DOHH2 (cell line): Measurements from ENCODE around the gene TBX6.

Source experiments
- H3F3A ChIP-seq: fragments of 200-600 bp; sonication (generic), shearing (Covaris generic); 2 replicates; pipeline ENCODE4 v1.6.0; 2016; ENCODE audit warnings: antibody characterized with exemption, mild to moderate bottlenecking; ENCODE audit not compliant: control insufficient read depth, insufficient read depth
- H3K27ac ChIP-seq: fragments of 200-600 bp; sonication (generic); 2 replicates; pipeline ENCODE4 v1.5.1; 2014; ENCODE audit warnings: low read depth, mild to moderate bottlenecking, low read length, moderate library complexity
- H3K27me3 ChIP-seq: fragments of 200-600 bp; sonication (generic); 2 replicates; pipeline ENCODE4 v1.6.1; 2014; ENCODE audit warnings: mild to moderate bottlenecking, low read length, mixed read lengths; ENCODE audit not compliant: control insufficient read depth
- H3K36me3 ChIP-seq: fragments of 200-600 bp; sonication (generic); 2 replicates; pipeline ENCODE4 v1.6.1; 2014; ENCODE audit warnings: mild to moderate bottlenecking, low read length, moderate library complexity, mixed read lengths; ENCODE audit not compliant: control insufficient read depth
- H3K4me1 ChIP-seq: fragments of 200-600 bp; sonication (generic); 2 replicates; pipeline ENCODE4 v1.6.1; 2014; ENCODE audit warnings: mild to moderate bottlenecking, low read length, mixed read lengths; ENCODE audit not compliant: control insufficient read depth
- H3K4me2 ChIP-seq: fragments of 200-600 bp; sonication (generic); 2 replicates; pipeline ENCODE4 v1.6.0; 2014; ENCODE audit warnings: mild to moderate bottlenecking, low read length, moderate library complexity
- H3K4me3 ChIP-seq: fragments of 200-600 bp; sonication (generic); 2 replicates; pipeline ENCODE4 v1.5.1; 2014; ENCODE audit warnings: mild to moderate bottlenecking, low read length, mixed read lengths
- H3K79me2 ChIP-seq: fragments of 200-600 bp; sonication (generic); 2 replicates; pipeline ENCODE4 v1.6.1; 2014; ENCODE audit warnings: mild to moderate bottlenecking, low read length, mixed read lengths; ENCODE audit not compliant: control insufficient read depth
- H3K9me2 ChIP-seq: fragments of 200-600 bp; sonication (generic); replicated peaks from 2 replicates; pipeline ENCODE4 v1.6.1; 2014; ENCODE audit warnings: mild to moderate bottlenecking, low read length, mixed read lengths; ENCODE audit not compliant: control insufficient read depth
- H3K9me3 ChIP-seq: fragments of 200-600 bp; sonication (generic); 2 replicates; pipeline ENCODE4 v1.6.1; 2014; ENCODE audit warnings: antibody characterized with exemption, low read length, mixed read lengths; ENCODE audit not compliant: control insufficient read depth, insufficient read depth
- H4K20me1 ChIP-seq: fragments of 200-600 bp; sonication (generic); 2 replicates; pipeline ENCODE4 v1.6.0; 2014; ENCODE audit warnings: low read depth, mild to moderate bottlenecking, antibody characterized with exemption, low read length, moderate library complexity; ENCODE audit not compliant: control insufficient read depth, insufficient read depth
- EZH2phosphoT487 ChIP-seq: fragments of 200-600 bp; sonication (generic); IDR thresholded peaks from 2 replicates; pipeline ENCODE4 v1.6.1; 2017; ENCODE audit warnings: borderline replicate concordance, mild to moderate bottlenecking, antibody characterized with exemption, low read length, moderate library complexity, mixed read lengths
- TF ChIP-seq, protein P1 (sequence below): fragments of 200-600 bp; sonication (generic); IDR thresholded peaks from one replicate; pipeline ENCODE4 v1.5.1; 2014; ENCODE audit warnings: antibody characterized with exemption, mild to moderate bottlenecking, low read depth, low read length; ENCODE audit not compliant: poor library complexity, severe bottlenecking

TBX6 gene

GRCh38 chr16:30121741-30122571, 30.2 kb upstream of the TBX6 start:
- peaks cover 40% of the 10 kb centered on the region for H3K4me1 ChIP-seq
- no peak for TF ChIP-seq EZH2phosphoT487
- TF ChIP-seq, protein P1, sequence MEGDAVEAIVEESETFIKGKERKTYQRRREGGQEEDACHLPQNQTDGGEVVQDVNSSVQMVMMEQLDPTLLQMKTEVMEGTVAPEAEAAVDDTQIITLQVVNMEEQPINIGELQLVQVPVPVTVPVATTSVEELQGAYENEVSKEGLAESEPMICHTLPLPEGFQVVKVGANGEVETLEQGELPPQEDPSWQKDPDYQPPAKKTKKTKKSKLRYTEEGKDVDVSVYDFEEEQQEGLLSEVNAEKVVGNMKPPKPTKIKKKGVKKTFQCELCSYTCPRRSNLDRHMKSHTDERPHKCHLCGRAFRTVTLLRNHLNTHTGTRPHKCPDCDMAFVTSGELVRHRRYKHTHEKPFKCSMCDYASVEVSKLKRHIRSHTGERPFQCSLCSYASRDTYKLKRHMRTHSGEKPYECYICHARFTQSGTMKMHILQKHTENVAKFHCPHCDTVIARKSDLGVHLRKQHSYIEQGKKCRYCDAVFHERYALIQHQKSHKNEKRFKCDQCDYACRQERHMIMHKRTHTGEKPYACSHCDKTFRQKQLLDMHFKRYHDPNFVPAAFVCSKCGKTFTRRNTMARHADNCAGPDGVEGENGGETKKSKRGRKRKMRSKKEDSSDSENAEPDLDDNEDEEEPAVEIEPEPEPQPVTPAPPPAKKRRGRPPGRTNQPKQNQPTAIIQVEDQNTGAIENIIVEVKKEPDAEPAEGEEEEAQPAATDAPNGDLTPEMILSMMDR, result no peak

GRCh38 chr16:30120340-30121105, 28.8 kb upstream of the TBX6 start:
- H3K9me3 ChIP-seq, result no peaks in the 10 kb centered on the region
- TF ChIP-seq EZH2phosphoT487, result no peak
- TF ChIP-seq, protein P1, result no peak

More at GRCh38 chr16:30121741-30122571, 30.2 kb upstream of the TBX6 start:
- Histone ChIP-seq H3K27me3 (peaks cover 4% of the 10 kb centered on the region; the same call in 1 of the 2 replicates), H3K9me2 (no peaks in the 10 kb centered on the region), H3F3A (0 out of 2 replicates have a peak, but pooled peaks cover 5% of the 10 kb centered on the region), H3K4me2 (peak overlapping the region; percentile 82), H3K79me2 (peaks cover 6% of the 10 kb centered on the region), H3K4me3 (peak overlapping the region; percentile 75), H3K27ac (no peak overlapping the region), H4K20me1 (no peaks in the 10 kb centered on the region), H3K36me3 (peaks cover 24% of the 10 kb centered on the region), H3K9me3 (no peaks in the 10 kb centered on the region)

DNA sequence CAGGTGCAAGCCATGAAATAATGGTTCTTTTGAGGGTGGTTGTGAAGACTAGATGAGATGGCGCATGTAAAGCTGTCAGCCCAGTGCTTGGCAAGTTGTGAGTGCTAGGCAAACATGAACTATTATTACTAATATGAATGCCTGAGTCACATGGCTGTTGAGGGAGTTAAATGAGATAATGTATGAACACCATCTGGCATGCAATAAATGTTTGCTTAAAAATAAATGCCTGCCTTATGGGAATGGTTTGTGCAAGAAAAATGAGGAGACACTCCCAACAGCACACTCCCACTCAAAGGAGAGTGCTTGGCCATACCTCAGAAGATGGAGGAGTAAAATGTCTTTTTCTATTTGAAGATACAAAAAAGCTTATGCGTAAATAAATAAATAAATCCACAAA, 27.7 kb upstream of the TBX6 start:
- TF ChIP-seq, protein P1, result no peak
- no peak for TF ChIP-seq EZH2phosphoT487
- no peak overlapping the region for H3K27ac ChIP-seq
- H3K36me3 ChIP-seq, result peaks cover 28% of the 10 kb centered on the region
- H3K4me2 ChIP-seq, result no peak overlapping the region
- peaks cover 3% of the 10 kb centered on the region; the same call in 1 of the 2 replicates for H3K27me3 ChIP-seq
- H4K20me1 ChIP-seq, result no peaks in the 10 kb centered on the region
- H3K9me2 ChIP-seq, result no peaks in the 10 kb centered on the region
- H3K4me3 ChIP-seq, result no peak overlapping the region
- 0 out of 2 replicates have a peak, but pooled peaks cover 5% of the 10 kb centered on the region for H3F3A ChIP-seq
- peaks cover 45% of the 10 kb centered on the region for H3K4me1 ChIP-seq
- H3K79me2 ChIP-seq, result peaks cover 6% of the 10 kb centered on the region
- H3K9me3 ChIP-seq, result no peaks in the 10 kb centered on the region

More at GRCh38 chr16:30120340-30121105, 28.8 kb upstream of the TBX6 start:
- Histone ChIP-seq H3K36me3 (peaks cover 28% of the 10 kb centered on the region), H3K9me2 (no peaks in the 10 kb centered on the region), H3K27me3 (peaks cover 4% of the 10 kb centered on the region; the same call in 1 of the 2 replicates), H3K27ac (no peak overlapping the region), H3K4me1 (peaks cover 34% of the 10 kb centered on the region), H3K4me2 (no peak overlapping the region), H3F3A (0 out of 2 replicates have a peak, but pooled peaks cover 5% of the 10 kb centered on the region), H3K4me3 (no peak overlapping the region), H4K20me1 (no peaks in the 10 kb centered on the region), H3K79me2 (peaks cover 6% of the 10 kb centered on the region)
